ENCODE data around the gene ZNF878.

Gene ZNF878

DNA sequence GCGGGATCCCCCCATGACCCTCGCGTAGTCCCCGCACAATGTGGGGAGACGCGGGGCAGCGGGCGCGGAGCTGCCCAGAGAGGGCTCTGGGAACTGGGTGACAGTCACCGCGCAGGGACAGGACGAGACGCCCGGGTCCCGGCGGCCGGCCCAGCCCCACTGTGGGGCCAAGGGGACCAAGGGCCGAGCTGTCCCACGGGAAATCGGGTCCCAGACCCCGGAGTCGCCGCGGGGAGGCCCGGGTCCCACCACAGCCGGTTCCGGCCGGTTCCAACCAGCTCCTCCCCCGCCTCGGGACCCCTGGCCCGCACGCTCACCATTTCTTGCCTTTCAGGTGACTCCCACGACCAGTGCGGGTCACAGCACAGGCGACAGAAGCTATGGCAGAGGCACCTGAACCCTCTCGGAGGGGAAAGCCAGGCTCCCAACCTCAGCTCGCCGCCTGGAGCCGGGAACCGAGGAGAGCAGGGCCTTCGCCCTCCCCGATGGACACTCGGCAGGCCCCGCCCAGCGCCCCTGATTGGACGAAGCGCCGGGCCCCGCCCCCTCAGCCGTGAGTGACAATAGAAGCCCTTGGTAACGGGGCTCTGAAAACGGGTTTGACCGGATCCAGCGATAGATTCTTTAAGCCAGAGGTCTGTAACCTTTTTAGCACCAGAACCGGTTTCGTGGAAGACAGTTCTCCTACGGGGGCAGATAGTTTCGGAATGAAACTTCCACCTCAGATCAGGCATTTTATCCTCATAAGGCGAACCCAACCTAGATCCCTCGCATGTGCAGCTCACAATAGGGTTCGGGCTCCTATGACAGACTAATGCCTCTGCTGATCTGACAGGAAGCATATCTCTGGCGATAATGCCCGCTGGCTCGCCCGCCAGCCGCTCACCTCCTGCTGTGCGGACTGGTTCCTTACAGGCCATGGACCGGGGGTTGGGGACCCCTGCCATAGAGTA lies 17.3 kb downstream of the ZNF878 start, which contains the start of gene ZNF433:
Gene ZNF433, minus strand, starts transcription at position 460 of the 953 bp plus-strand sequence. Its CDS starts 140 bp downstream, at position 320.
- FAIRE-seq (peak; percentile 26), DNase-seq (ENCODE audit: extremely low spot score, insufficient read length, low read depth) (no peak)

DNA sequence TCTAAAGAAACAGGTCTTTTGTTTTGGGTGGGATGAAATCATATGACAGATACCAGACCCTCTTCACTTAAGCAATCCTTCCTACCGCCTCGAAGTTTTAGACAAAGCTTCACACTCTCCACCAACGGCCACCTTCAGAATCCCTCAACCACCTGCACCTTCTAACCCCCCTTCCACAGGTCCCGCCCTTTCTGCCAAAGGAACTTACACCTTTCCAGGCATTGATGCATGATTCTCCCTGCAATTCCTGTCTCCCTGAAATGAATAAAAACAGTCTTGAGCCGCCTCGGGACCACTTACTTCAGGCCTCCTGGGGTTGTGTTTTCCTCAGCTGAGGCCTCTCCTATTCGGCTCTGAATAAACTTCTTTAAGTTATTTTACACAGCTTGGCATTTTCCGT lies 18.1 kb downstream of the ZNF878 start:
- FAIRE-seq (no peak), DNase-seq (ENCODE audit: extremely low spot score, insufficient read length, low read depth) (no peak)

DNA sequence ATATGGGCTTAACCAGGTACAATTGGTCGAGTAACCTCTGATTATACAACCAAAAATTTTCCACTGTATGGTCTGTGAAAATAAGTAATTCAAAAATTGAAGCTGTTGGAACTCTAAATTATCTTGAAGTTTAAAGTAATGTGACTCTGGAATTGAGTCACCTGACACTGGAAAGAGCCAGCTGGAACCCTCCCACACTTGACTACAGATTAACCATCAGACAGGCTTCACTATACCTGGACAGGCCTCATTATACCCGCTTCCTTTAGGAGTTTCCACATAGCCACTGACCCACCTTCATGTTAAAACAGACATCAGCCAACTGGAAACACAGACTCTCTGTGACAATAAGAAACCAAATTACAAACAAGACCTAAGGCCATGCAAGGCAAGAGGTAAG lies 18.6 kb downstream of the ZNF878 start:
- no peak for FAIRE-seq

DNA sequence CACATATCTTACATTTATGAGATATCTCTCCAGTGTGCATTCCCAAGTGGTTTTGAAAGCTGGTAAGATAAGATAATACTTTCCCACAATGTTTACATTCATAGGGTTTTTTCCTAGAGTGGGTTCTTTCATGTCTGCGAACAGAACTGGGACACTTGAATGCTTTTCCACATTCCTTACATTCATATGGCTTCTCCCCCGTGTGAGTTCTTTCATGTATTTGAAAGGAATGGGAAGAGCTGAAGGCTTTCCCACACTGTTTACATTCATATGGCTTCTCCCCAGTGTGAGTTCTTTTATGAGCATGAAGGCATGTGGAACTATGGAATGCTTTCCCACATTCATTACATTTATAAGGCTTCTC lies 37.0 kb downstream of the ZNF878 start:
- no peak for FAIRE-seq

More for the DNA sequence above, 18.6 kb downstream of the ZNF878 start:
- no peak for DNase-seq (ENCODE audit: extremely low spot score, insufficient read length, low read depth)

DNA sequence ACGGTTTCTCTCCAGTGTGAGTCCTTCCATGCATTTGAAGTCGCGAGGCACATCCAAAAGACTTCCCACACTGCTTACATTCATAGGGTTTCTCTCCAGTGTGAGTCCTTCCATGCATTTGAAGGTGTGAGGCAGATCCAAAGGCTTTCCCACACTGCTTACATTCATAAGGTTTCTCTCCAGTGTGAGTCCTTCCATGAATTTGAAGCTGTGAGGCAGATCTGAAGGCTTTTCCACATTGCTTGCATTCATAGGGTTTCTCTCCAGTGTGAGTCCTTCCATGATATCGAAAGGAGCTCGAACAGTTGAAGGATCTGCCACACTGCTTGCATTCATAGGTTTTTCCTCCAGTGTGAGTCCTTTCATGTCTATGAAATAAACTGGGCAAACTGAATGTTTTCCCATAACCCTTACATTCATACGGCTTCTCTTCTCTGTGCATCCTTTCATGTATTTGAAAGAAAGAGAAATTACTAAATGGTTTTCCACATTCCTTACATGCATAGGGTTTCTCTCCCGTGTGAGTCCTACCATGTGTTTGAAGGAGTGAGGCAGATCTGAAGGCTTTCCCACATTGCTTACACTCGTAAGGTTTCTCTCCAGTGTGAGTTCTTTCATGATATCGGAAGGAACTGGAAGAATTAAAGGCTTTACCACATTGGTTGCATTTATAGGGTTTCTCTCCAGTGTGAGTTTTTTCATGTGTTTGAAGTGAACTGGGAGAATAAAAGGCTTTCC lies 37.6 kb downstream of the ZNF878 start:
- DNase-seq (ENCODE audit: extremely low spot score, insufficient read length, low read depth) (no peak), FAIRE-seq (no peak)

More for the DNA sequence above, 37.0 kb downstream of the ZNF878 start:
- no peak for DNase-seq (ENCODE audit: extremely low spot score, insufficient read length, low read depth)

DNA sequence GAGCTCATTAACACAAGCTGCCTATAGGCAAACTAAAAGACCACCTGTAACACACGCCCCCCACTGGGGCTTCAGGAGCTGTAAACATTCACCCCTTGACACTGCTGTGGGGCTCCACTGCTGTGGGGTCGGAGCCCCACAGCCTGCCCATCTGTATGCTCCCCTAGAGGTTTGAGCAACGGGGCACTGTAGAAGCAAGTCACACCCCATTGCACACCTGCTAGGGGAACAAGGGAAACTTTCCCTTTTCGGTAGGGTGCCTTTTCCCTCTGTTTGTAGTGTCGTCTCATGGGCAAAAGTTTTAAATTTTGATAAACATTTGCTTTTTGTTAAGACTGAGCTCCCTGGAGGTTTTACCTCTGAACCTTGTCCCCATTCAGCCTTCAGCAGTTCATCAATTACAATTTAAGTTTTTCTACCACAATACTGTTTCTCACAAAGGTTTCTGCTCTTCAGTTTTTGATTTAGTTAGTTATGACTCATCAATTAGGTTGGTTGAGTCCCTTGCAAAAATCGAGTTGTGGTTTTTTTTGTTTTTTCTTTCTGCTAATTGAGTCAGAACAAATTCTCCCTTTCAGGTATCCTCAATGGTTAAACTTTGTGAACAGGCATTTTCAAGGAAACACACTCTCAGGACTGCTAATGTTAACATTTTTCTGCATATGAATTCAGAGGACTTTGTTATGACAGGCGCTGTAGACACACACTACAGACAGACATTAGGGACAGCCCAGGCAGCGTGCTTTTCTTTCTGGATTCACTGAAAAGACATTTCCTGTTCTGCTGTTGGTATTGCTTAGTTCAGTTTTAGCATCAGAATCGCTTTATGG lies 52.4 kb downstream of the ZNF878 start:
- peak; percentile 73 for FAIRE-seq
- DNase-seq (ENCODE audit: extremely low spot score, insufficient read length, low read depth): no peak

DNA sequence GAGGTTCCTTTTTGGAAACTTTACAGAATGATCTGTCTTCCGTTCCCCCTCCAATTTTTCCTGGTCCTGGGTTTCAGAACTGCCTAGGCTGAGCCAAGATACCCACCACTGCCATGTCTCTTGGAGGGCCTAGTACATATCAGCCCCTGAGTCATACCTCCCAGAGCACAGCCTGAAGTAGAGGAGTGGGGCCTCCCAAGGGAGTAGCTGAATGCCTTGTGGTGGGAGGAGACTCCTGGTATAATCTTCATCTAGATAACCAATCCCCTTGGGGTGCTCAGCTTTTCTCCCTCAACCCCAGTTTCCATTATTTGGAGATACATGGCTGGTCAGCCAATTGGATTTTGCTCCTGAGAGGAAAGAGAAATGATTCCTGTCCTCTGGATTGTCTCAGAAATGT lies 57.6 kb downstream of the ZNF878 start:
- FAIRE-seq: no peak
- no peak for DNase-seq (ENCODE audit: extremely low spot score, insufficient read length, low read depth)

Data from GM18507 (cell line).